Stomach (tissue), 9 donors: Measurements from ENCODE around the gene XPO4. TPM values are rescaled to one million over a fixed set of nuclear protein-coding genes. Genes with fewer than 3 reads are reported as not detected.

ENCODE experiments used
- DNase-seq, 2 donors: peaks; one replicate each; pipeline versions ENCODE4 v3.0.0 to v3.0.0-alpha.2; 2013 to 2019
- H3K27ac ChIP-seq, 5 donors: fragments of 200-600 bp in 4 of 5; sonication (generic) in 4 of 5; one replicate each; pipeline ENCODE4 v1.5.1; 2013 to 2019; ENCODE audit warnings: mild to moderate bottlenecking in 1 of 5, moderate library complexity in 1 of 5
- H3K27me3 ChIP-seq, 3 donors: fragments of 200-600 bp; sonication (generic); one replicate each; pipeline ENCODE4 v1.5.1; 2017 to 2019; ENCODE audit warnings: mixed run types in 1 of 3
- H3K36me3 ChIP-seq, 4 donors: fragments of 200-600 bp; sonication (generic); 1 replicate in 3 of 4; 2 replicates in 1 of 4; pipeline ENCODE4 v1.5.1; 2016 to 2019
- H3K4me1 ChIP-seq, 4 donors: fragments of 200-600 bp; sonication (generic); one replicate each; pipeline ENCODE4 v1.5.1; 2016 to 2019
- H3K4me3 ChIP-seq, 4 donors: fragments of 200-600 bp; sonication (generic) in 3 of 4; one replicate each; pipeline ENCODE4 v1.5.1; 2016 to 2019; ENCODE audit warnings: mild to moderate bottlenecking in 1 of 4
- H3K9me3 ChIP-seq, 4 donors: fragments of 200-600 bp; sonication (generic); one replicate each; pipeline ENCODE4 v1.5.1; 2016 to 2019
- CTCF ChIP-seq, 7 experiments: fragments of 450-650 bp in 4 of 7; fragments of 200-600 bp in 3 of 7; sonication (generic) in 3 of 7; IDR thresholded peaks; one replicate each; pipeline ENCODE4 v1.5.1; 2016 to 2019; ENCODE audit warnings: antibody characterized with exemption in 7 of 7, control low read depth in 2 of 7, mild to moderate bottlenecking in 1 of 7
- EP300 ChIP-seq: sonication (generic); formaldehyde crosslinking; IDR thresholded peaks from one replicate; pipeline ENCODE4 v1.6.1; 2017; ENCODE audit warnings: antibody characterized with exemption
- POLR2A ChIP-seq, 4 donors: fragments of 450-650 bp; IDR thresholded peaks; one replicate each; pipeline ENCODE4 v1.6.1; 2016; ENCODE audit warnings: antibody characterized with exemption in 4 of 4, control low read depth in 2 of 4, mild to moderate bottlenecking in 1 of 4, moderate library complexity in 1 of 4
- POLR2AphosphoS5 ChIP-seq, 3 donors: sonication (generic); formaldehyde crosslinking; IDR thresholded peaks; one replicate each; pipeline ENCODE4 v1.6.1; 2016; ENCODE audit warnings: antibody characterized with exemption in 3 of 3
- WGBS, 5 donors: extraction: QIAGEN DNeasy Blood & Tissue Kit in 3 of 5; methylation state at CpG; one replicate each; pipeline versions ENCODE4 v1.1.5 to v1.1.7; 2013 to 2018; 5-methylcytosine and 5-hydroxymethylcytosine counted together
- intact Hi-C: fragments of 100-400 bp; cut with DNase I; formaldehyde crosslinking; loops from one replicate; pipeline ENCODE4 v1.15.1; 2023; ENCODE audit warnings: low total_unique reads
- polyA plus RNA-seq, 3 donors: library from polyadenylated mRNA; stranded (reverse); fragments of 200-250 nt; gene quantifications; one replicate each; pipeline ENCODE4 v1.2.3, GENCODE V29; 2013
- total RNA-seq, 5 donors: library from RNA; depleted of rRNA; stranded (reverse); fragments of >200 nt; gene quantifications; one replicate each; pipeline versions ENCODE4 v1.1.0 to v1.2.3, GENCODE V29; 2014 to 2016
- donor health status: healthy with polysubstance abuse.
- donor health status: Bipolar disorder and iron deficiency.
- donor health status: healthy.

The XPO4 gene
- total and polyA plus RNA-seq, 8 donors: 2.3 to 41.7 (median 14.9) TPM

GRCh38 chr13:20810808-20811207 lies 91.7 kb downstream of the XPO4 start:
- H3K4me1 ChIP-seq: peaks cover 0 to 25% (median 19%) of the 10 kb centered on the region in 4 donors
- 70 to 88% (median 75%) methylated on average over 2 of the region's 2 CpGs for WGBS, 5 donors
- intact Hi-C loops: no loop called here

GRCh38 chr13:20808874-20809273 lies 93.7 kb downstream of the XPO4 start:
- intact Hi-C loops: no loop called here
- WGBS, 5 donors: 94 to 98% (median 94%) methylated on average over 4 of the region's 4 CpGs
- no peak for TF ChIP-seq POLR2AphosphoS5 (IDR thresholded peaks at IDR 0.05)
- no peak for TF ChIP-seq EP300
- no peak for TF ChIP-seq POLR2A (IDR thresholded peaks at IDR 0.05)
- no peak for TF ChIP-seq CTCF (IDR thresholded peaks at IDR 0.05)
- Histone ChIP-seq H3K27me3 (no peaks in the 10 kb centered on the region), H3K9me3 (no peaks in the 10 kb centered on the region), H3K27ac (no peak overlapping the region), H3K4me1 (peaks cover 0 to 9% (median 6%) of the 10 kb centered on the region in 4 donors), H3K36me3 (peaks cover 10 to 48% (median 39%) of the 10 kb centered on the region in 4 donors), H3K4me3 (no peak overlapping the region)
- no peak for DNase-seq

More at GRCh38 chr13:20810808-20811207, 91.7 kb downstream of the XPO4 start:
- DNase-seq: no peak
- Histone ChIP-seq H3K36me3 (peaks cover 10 to 37% (median 34%) of the 10 kb centered on the region in 4 donors), H3K27me3 (no peaks in the 10 kb centered on the region), H3K4me3 (no peak overlapping the region), H3K9me3 (no peaks in the 10 kb centered on the region), H3K27ac (no peak overlapping the region)
- TF ChIP-seq CTCF (IDR thresholded peaks at IDR 0.05) (no peak), POLR2A (IDR thresholded peaks at IDR 0.05) (no peak), EP300 (no peak), POLR2AphosphoS5 (IDR thresholded peaks at IDR 0.05) (no peak)

- Histone ChIP-seq H3K36me3 (peaks cover 13 to 66% (median 50%) of the 10 kb centered on the region in 4 donors), H3K27ac (no peak overlapping the region), H3K4me3 (no peak overlapping the region), H3K27me3 (no peaks in the 10 kb centered on the region), H3K9me3 (no peaks in the 10 kb centered on the region), H3K4me1 (no peaks in the 10 kb centered on the region)
- no peak for DNase-seq
- intact Hi-C loops: no loop called here
- no peak for TF ChIP-seq CTCF (IDR thresholded peaks at IDR 0.05)
- no peak for TF ChIP-seq POLR2AphosphoS5 (IDR thresholded peaks at IDR 0.05)
- TF ChIP-seq EP300: no peak
- TF ChIP-seq POLR2A (IDR thresholded peaks at IDR 0.05): no peak
- 91 to 96% (median 94%) methylated on average over 3 of the region's 3 CpGs for WGBS, 5 donors
Measured at GRCh38 chr13:20803180-20803965, 99.2 kb downstream of the XPO4 start.

GRCh38 chr13:20801707-20802106 lies 100.8 kb downstream of the XPO4 start:
- TF ChIP-seq POLR2A (IDR thresholded peaks at IDR 0.05) (no peak), CTCF (IDR thresholded peaks at IDR 0.05) (no peak), POLR2AphosphoS5 (IDR thresholded peaks at IDR 0.05) (no peak), EP300 (no peak)
- no peaks in the 10 kb centered on the region for H3K9me3 ChIP-seq
- DNase-seq: no peak
- intact Hi-C loops: no loop called here
- no peaks in the 10 kb centered on the region for H3K27me3 ChIP-seq
- H3K4me1 ChIP-seq: peaks cover 0 to 12% (median 4%) of the 10 kb centered on the region in 4 donors
- 57 to 72% (median 70%) methylated on average over 2 of the region's 2 CpGs for WGBS, 5 donors
- no peak overlapping the region for H3K27ac ChIP-seq
- peaks cover 5 to 60% (median 49%) of the 10 kb centered on the region in 4 donors for H3K36me3 ChIP-seq
- H3K4me3 ChIP-seq: no peak overlapping the region
